GM19467 (cell line): ENCODE results near the gene RGS3.

Experiments
- ATAC-seq: cut with Tn5 transposase; IDR thresholded peaks from one replicate; pipeline ENCODE4 v1.9.1; 2021; ENCODE audit warnings: mild to moderate bottlenecking, moderate library complexity; ENCODE audit not compliant: unreplicated experiment

Gene RGS3

GRCh38 chr9:113568571-113569321, 105.2 kb downstream of the RGS3 start:
- ATAC-seq = no peak

DNA sequence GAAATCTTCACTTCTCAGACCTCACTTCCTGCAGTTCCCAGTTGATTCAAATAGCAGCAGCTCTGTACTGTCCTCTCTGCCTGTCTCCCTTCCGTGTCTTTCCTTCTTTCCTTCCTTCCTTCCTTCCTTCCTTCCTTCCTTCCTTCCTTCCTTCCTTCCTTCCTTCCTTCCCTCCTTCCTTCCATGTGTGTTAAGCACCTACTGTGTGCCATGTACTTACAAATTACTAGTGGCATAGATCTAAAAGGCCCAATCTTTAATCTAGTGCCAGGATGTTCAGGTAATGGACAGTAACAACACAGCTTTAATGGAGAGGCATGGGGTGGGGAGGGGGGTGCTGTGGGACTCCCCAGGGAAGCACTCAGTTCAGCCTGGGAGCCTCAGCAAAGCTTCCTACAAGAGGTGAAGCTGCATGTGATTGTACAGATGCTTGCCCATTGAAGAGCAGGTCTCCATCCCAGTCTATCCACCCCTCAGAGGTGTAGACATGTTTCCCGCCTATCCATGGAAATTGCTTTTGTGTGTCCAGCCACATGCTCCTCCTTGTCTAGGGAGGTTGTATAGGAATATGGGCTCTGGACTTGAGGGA, 106.0 kb downstream of the RGS3 start:
- no peak for ATAC-seq

DNA sequence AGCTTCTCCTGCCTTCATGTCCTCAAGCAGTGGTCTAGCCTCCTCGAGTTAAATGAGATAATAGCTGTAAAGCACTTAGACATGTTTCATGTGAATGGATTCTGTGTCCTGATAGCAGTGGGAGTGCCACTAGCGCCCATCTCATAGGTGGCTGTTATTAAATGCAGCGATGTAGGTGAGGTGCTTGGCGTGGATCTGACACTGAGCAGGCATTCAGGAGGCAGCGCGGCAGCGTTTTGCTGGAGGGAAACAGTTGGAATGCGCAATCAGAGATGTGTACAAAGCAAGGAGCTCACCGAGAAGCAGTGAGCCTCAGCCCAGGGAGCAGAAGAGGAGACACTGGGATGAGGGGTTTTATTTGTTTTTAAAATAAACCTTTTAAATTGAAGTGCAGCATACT, 106.6 kb downstream of the RGS3 start:
- ATAC-seq = no peak

GRCh38 chr9:113570749-113571711, 107.5 kb downstream of the RGS3 start:
- ATAC-seq = no peak

- ATAC-seq = no peak
These were observed 108.7 kb downstream of the RGS3 start for GRCh38 chr9:113572076-113572861.

DNA sequence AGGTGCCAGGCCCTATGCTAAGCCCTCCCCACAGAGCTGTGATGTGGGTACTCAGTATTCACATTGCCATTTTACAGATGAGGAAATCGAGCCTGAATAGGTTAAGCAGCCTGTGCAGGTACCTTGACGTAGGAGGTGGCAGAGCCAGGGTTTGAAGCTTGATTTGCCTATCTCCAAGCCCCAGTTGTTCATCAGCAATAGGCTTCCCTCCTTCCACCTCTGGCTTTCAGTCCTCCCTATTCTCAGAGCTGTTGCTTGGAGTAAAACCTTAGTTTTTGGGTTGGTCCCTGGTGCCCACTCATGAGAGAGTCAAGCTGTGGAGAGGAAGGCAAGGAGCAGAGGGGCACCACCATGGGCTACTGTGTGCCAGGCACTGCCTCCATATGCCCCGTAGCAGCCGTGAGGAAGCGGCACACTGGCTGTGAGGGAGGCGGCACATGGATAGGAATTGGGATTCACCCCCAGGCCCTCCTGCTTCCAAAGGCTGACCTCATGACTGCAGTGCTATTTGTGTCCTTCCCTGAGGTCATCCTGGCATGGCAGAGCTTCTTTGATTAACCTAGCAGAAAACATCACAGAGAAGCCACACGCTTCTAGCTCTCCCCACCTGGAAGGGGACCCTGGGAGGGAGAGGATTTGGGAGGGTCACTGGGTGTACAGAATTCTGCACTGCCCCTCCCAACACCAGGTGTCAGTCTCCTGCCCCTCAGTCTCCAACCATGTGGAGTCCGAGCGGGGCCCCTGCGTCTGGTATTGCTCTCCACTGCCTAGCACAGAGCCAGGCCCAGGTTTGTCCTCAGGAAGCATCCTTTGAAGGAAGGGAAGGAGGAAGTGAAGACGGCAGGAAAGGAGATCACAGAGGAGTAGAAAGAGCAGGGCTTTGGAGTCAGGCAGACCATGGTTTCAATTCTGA, 109.8 kb downstream of the RGS3 start:
- ATAC-seq = no peak

DNA sequence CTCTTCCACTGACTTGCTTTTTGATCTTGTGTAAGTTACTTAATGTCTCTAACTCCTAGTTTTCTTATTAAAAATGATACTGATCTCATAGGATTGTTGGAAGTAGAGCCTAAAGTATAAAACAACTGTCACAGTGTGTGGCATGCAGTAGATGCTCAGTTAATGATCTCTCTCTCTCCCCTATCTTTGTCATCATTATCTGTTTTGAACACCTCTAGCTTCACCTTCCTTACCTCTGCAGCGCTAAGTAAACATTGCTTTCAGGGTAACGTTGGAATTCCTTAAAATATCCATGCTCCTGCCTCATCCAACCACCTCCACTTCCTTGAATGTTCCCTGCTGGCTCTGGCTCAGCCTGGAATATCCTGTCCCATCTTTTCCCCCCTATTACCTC, 110.4 kb downstream of the RGS3 start:
- no peak for ATAC-seq

DNA sequence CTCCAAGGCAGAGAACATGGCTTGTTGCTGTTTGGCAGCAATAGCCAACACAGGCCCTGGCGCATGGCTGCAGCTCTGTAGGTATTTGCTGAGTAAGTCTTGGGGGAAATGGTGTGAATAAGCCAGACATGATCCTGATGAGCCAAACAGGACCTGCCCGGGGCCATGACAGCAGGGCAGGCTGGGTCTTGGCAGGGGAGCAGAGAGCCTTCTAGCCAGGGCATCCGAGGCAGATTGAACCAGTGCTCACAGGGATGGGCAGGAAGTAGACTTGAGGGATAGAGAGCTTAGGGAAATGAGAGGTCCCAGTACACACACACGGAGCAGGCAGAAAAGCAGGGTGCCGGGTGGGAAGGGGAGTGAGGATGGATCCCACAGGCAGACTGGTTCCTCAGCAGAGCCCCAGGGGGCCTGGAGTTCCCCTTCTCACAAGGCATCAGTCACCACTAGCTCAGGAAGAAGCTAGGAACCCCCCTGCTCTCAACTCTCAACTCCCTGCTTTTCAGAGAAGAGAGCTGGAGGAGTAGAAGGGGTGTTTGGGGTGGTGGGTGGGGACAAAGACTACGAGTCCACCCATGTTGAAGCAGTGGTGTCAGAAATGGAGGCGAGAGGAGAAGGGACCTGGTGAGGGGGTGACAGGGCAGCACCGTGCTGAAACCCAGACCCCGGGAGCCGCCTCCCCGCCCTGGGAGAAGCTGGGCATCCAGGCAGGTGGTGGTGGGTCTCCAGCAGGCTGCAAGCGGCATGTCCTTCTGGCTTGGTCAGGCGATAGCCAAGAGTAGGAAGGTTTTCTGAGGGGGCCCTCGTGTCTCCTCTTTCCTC, 111.1 kb downstream of the RGS3 start:
- ATAC-seq = no peak

DNA sequence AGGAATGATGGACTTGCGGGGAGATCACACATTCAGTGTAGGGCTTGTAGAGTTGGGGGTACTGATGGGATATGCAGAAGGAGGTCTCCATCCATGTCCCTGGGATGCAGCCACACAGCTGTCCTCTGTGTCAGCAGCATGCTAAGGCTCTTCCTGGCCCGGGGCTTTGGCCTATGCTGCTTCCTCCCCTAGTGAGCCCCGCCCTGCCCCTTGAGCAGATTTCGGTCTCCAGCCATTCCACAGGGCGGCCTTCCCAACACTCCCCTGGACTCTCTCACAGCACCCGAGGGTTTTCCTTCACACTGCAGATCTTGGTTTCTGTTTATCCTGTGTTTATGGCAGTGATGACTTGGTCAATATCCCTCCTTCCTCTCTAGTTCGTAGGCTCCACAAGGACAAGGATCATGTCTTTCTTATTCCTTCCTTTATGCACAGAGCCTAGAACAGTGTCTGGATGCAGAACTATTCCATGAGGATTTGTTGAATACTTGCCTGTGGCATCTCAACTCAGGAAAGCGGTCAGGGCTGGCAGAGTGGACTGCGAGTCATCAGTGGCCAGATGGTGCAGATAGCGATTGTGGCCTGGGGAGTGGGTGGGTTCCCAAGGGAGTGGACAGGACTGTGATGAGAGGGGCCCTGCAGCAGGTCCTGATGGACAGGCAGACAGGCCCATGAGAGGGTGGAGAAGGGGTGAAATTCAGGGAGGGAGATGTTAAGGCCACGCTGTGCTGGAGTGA, 114.2 kb downstream of the RGS3 start:
- ATAC-seq = no peak

GRCh38 chr9:113578279-113578865, 114.8 kb downstream of the RGS3 start:
- no peak for ATAC-seq

DNA sequence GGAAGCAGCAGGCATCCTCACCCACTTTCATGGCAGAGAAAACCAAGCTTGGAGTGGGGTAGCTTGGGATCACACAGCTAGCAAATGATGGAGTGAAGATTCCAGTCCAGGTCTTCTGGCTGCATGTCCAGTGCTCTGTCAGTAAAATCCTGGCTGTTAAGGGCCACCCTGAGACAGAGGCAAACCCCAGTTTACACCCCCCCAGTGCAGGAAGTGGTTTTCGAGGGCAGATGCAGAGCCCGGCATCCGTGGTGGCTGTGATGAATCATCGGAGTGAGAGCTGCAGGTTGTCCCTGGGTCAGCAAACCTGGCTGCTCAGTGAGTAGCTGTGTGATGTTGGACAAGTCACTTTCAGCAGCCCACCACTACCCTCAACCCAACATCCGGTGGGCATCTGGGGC, 115.4 kb downstream of the RGS3 start:
- peak; percentile 49 for ATAC-seq

DNA sequence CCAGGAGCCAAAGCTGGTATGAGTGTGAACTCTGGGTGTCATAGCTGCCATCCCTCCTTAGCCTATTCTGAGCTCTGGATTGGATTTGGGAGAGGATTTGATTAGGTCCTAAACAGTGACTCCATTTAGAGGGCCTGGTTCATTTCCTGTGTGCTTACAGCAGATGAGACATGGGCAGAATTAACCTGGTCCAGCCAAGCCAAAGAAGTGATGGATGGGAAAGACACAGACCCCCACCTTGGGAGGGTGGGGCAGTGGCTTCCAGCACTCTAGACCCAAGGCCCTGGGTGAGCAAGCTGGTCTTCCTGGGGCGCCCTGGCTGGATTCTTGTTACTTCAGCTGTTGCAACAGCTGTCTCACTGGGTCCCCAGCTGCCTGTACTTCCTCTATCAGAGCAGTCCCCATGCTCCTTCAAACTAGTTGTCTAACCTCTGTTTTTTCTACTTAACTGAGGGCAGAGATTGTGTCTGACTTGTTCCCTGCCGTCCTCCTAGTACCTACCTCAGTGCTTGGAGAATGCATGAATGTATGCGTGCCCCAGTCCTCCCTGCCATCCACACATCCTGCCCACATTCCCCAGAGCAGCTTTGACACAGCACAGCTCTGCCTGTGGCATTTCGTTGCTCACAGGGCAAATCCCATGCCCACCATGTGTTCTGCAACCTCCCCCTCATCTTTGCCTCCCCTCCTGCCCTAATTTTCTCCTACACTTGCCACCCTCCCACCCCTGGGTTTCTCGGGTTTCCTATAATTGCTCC, 115.9 kb downstream of the RGS3 start:
- ATAC-seq = peak; percentile 19

GRCh38 chr9:113580041-113580953, 116.8 kb downstream of the RGS3 start:
- no peak for ATAC-seq

DNA sequence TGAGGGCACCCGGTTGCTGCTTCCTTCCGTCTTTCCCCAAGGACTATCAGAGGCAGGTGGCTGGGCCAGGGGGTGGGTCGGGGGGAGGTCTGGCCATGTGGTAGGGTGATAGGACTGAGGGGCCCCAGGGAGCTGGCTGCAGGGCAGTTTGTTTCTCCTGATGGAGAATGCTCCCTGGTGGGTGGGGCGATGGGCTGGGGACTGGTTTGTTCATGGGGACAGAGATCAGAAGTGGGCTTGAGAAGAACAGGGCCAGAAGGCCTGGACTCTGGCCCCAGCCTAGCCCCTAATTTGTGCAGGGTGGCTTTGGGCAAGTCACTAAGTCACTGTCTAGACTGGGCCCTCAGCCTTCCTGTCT, 117.4 kb downstream of the RGS3 start:
- ATAC-seq = no peak

- ATAC-seq = peak; percentile 73
These were observed 118.6 kb downstream of the RGS3 start for GRCh38 chr9:113581865-113582697.
